K562 (cell line): Measurements from ENCODE around the gene ITGB6.

Experiments
- CREM ChIP-seq: IDR thresholded peaks from 2 replicates; pipeline ENCODE4 v1.6.1; 2014; ENCODE audit warnings: antibody characterized with exemption, low read depth
- FOXA1 ChIP-seq: fragments of 450-650 bp; IDR thresholded peaks from 2 replicates; pipeline ENCODE4 v1.6.1; 2016; ENCODE audit warnings: mild to moderate bottlenecking, borderline replicate concordance
- FOXM1 ChIP-seq, 2 experiments: fragments of 450-650 bp in 1 of 2; sonication (generic) in 1 of 2; formaldehyde crosslinking in 1 of 2; IDR thresholded peaks; 2 replicates each; pipeline versions ENCODE4 v1.6.1 to v1.9.0; 2017 to 2022; ENCODE audit warnings: low read depth in 2 of 2, mild to moderate bottlenecking in 2 of 2, missing genetic modification reagents in 1 of 2, moderate library complexity in 1 of 2
- GTF2F1 ChIP-seq: IDR thresholded peaks from 2 replicates; pipeline ENCODE4 v1.6.1; 2011; ENCODE audit warnings: low read depth, low read length, improper control_type of control experiment
- NR2C2 ChIP-seq, 2 experiments: fragments of 200-800 bp in 1 of 2; sonication (Bioruptor generic) in 1 of 2; sonication (generic) in 1 of 2; formaldehyde crosslinking in 1 of 2; IDR thresholded peaks; 2 replicates each; pipeline versions ENCODE4 v1.6.1 to v1.8.0; 2016 to 2022; ENCODE audit warnings: mild to moderate bottlenecking in 1 of 2, missing compliant biosample characterization in 1 of 2, missing genetic modification characterization in 1 of 2, missing genetic modification reagents in 1 of 2
- PTBP1 ChIP-seq: fragments of 200-400 bp; formaldehyde crosslinking; IDR thresholded peaks from 2 replicates; pipeline ENCODE4 v1.6.1; 2017; ENCODE audit warnings: low read depth, low read length
- RFX1 ChIP-seq: fragments of 450-650 bp; IDR thresholded peaks from 2 replicates; pipeline ENCODE4 v1.6.1; 2016; ENCODE audit warnings: mild to moderate bottlenecking, moderate library complexity
- SREBF2 ChIP-seq: sonication (generic); formaldehyde crosslinking; IDR thresholded peaks from 2 replicates; pipeline ENCODE4 v1.4.0; 2020; ENCODE audit warnings: mild to moderate bottlenecking, missing genetic modification reagents
- ZNF589 ChIP-seq: fragments of 200-800 bp; sonication (Bioruptor generic); IDR thresholded peaks from 2 replicates; pipeline ENCODE4 v1.6.1; 2016; ENCODE audit warnings: low read depth, missing genetic modification characterization, missing compliant biosample characterization
- TF ChIP-seq, protein P1 (sequence below): sonication (generic); formaldehyde crosslinking; IDR thresholded peaks from 2 replicates; pipeline ENCODE4 v1.8.1; 2023; ENCODE audit warnings: mild to moderate bottlenecking, missing genetic modification reagents
- TF ChIP-seq, protein P2 (sequence below), 2 experiments: fragments of 450-650 bp; formaldehyde crosslinking in 1 of 2; IDR thresholded peaks; 2 replicates each; pipeline versions ENCODE4 v1.4.0 to v1.6.1; 2014 to 2020; ENCODE audit warnings: mild to moderate bottlenecking in 2 of 2, borderline replicate concordance in 1 of 2, low read depth in 1 of 2
- TF ChIP-seq, protein P3 (sequence below), 3 experiments: IDR thresholded peaks in 2 of 3; conservative IDR thresholded peaks in 1 of 3; 2 replicates each; pipeline ENCODE4 v1.5.1; 2011 to 2012; ENCODE audit warnings: low read length in 3 of 3, mild to moderate bottlenecking in 3 of 3, control low read depth in 2 of 3, improper control_type of control experiment in 1 of 3, inconsistent platforms in 1 of 3, low read depth in 1 of 3, mixed read lengths in 1 of 3, moderate library complexity in 1 of 3; ENCODE audit not compliant: insufficient read depth in 2 of 3

DNA sequence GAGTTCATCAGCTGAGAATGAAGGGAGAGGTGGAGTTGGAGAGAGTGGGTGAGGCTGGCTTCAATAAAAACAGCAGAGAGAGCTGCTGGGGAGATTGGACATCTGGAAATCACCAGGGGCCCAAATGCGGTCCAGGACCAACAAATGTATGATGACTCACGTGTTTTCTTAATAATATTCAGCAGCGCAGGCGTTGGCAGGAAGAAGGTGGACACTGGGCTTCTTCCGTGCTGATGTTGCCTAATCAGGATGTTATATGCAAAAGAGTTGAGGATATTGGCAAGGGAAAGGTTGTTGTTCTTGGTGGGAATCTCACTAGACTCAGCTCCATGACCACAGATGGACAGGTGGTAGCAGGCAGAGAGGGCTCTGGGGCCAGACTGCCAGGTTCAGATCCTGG lies 124.9 kb downstream of the ITGB6 start:
- TF ChIP-seq FOXA1, result no peak
- TF ChIP-seq GTF2F1, result no peak
- TF ChIP-seq CREM, result no peak
- no peak for TF ChIP-seq NR2C2 (CRISPR knock-in tag; IDR thresholded peaks at IDR 0.05)
- no peak for TF ChIP-seq NR2C2 (tag; IDR thresholded peaks at IDR 0.05)
- TF ChIP-seq, protein P1, sequence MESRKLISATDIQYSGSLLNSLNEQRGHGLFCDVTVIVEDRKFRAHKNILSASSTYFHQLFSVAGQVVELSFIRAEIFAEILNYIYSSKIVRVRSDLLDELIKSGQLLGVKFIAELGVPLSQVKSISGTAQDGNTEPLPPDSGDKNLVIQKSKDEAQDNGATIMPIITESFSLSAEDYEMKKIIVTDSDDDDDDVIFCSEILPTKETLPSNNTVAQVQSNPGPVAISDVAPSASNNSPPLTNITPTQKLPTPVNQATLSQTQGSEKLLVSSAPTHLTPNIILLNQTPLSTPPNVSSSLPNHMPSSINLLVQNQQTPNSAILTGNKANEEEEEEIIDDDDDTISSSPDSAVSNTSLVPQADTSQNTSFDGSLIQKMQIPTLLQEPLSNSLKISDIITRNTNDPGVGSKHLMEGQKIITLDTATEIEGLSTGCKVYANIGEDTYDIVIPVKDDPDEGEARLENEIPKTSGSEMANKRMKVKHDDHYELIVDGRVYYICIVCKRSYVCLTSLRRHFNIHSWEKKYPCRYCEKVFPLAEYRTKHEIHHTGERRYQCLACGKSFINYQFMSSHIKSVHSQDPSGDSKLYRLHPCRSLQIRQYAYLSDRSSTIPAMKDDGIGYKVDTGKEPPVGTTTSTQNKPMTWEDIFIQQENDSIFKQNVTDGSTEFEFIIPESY (CRISPR knock-in tag), result no peak
- no peak for TF ChIP-seq FOXM1 (IDR thresholded peaks at IDR 0.05; ENCODE audit: low read depth)
- no peak for TF ChIP-seq FOXM1 (CRISPR knock-in tag; IDR thresholded peaks at IDR 0.05; ENCODE audit: low read depth)
- TF ChIP-seq ZNF589 (CRISPR knock-in tag), result no peak
- no peak for TF ChIP-seq SREBF2 (CRISPR knock-in tag)
- TF ChIP-seq, protein P2, sequence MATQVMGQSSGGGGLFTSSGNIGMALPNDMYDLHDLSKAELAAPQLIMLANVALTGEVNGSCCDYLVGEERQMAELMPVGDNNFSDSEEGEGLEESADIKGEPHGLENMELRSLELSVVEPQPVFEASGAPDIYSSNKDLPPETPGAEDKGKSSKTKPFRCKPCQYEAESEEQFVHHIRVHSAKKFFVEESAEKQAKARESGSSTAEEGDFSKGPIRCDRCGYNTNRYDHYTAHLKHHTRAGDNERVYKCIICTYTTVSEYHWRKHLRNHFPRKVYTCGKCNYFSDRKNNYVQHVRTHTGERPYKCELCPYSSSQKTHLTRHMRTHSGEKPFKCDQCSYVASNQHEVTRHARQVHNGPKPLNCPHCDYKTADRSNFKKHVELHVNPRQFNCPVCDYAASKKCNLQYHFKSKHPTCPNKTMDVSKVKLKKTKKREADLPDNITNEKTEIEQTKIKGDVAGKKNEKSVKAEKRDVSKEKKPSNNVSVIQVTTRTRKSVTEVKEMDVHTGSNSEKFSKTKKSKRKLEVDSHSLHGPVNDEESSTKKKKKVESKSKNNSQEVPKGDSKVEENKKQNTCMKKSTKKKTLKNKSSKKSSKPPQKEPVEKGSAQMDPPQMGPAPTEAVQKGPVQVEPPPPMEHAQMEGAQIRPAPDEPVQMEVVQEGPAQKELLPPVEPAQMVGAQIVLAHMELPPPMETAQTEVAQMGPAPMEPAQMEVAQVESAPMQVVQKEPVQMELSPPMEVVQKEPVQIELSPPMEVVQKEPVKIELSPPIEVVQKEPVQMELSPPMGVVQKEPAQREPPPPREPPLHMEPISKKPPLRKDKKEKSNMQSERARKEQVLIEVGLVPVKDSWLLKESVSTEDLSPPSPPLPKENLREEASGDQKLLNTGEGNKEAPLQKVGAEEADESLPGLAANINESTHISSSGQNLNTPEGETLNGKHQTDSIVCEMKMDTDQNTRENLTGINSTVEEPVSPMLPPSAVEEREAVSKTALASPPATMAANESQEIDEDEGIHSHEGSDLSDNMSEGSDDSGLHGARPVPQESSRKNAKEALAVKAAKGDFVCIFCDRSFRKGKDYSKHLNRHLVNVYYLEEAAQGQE (IDR thresholded peaks at IDR 0.05; ENCODE audit: borderline replicate concordance), result no peak
- TF ChIP-seq, protein P2 (CRISPR knock-in tag; IDR thresholded peaks at IDR 0.05; ENCODE audit: low read depth), result no peak
- no peak for TF ChIP-seq PTBP1
- TF ChIP-seq, protein P3, sequence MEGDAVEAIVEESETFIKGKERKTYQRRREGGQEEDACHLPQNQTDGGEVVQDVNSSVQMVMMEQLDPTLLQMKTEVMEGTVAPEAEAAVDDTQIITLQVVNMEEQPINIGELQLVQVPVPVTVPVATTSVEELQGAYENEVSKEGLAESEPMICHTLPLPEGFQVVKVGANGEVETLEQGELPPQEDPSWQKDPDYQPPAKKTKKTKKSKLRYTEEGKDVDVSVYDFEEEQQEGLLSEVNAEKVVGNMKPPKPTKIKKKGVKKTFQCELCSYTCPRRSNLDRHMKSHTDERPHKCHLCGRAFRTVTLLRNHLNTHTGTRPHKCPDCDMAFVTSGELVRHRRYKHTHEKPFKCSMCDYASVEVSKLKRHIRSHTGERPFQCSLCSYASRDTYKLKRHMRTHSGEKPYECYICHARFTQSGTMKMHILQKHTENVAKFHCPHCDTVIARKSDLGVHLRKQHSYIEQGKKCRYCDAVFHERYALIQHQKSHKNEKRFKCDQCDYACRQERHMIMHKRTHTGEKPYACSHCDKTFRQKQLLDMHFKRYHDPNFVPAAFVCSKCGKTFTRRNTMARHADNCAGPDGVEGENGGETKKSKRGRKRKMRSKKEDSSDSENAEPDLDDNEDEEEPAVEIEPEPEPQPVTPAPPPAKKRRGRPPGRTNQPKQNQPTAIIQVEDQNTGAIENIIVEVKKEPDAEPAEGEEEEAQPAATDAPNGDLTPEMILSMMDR (IDR thresholded peaks at IDR 0.05 in 2 of 3, conservative IDR thresholded peaks at IDR 0.05 in 1 of 3; ENCODE audit: insufficient read depth in 2 of 3, low read depth in 1 of 3, low read length in 3 of 3), result no peak
- TF ChIP-seq RFX1, result no peak
